ENCODE measurements around the gene IFNL3.

DNA sequence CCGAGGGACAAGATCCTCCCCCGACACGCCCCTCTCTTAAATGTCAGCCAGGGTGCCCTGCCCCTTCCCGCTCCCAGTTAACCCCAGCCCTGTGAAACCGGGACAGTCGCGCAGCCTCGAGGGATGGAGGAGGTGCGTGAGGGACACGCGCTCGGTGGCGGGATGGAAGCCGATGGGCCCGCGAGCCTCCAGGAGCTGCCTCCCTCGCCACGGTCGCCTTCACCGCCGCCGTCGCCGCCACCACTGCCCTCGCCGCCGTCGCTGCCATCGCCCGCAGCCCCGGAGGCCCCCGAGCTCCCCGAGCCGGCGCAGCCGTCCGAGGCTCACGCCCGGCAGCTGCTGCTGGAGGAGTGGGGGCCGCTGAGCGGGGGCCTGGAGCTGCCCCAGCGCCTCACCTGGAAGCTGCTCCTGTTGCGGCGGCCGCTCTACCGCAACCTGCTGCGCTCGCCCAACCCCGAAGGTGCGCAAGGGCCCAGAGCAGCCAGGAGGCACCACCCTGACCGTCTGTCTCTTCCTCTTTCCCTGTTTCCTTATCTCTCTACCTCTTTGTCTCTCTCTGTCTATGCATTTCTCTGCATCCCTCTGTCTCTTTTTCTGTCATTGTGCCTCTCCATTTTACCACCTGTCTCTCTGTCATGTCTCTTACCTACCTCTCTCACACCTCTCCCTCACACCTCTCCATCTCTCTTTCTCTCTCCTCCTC lies 47.8 kb downstream of the IFNL3 start, which contains the start of gene NCCRP1:
- no peak for TF ChIP-seq POLR2A (IDR thresholded peaks at IDR 0.05; ENCODE audit: extremely low read depth, insufficient read length)
- TF ChIP-seq, protein P1, sequence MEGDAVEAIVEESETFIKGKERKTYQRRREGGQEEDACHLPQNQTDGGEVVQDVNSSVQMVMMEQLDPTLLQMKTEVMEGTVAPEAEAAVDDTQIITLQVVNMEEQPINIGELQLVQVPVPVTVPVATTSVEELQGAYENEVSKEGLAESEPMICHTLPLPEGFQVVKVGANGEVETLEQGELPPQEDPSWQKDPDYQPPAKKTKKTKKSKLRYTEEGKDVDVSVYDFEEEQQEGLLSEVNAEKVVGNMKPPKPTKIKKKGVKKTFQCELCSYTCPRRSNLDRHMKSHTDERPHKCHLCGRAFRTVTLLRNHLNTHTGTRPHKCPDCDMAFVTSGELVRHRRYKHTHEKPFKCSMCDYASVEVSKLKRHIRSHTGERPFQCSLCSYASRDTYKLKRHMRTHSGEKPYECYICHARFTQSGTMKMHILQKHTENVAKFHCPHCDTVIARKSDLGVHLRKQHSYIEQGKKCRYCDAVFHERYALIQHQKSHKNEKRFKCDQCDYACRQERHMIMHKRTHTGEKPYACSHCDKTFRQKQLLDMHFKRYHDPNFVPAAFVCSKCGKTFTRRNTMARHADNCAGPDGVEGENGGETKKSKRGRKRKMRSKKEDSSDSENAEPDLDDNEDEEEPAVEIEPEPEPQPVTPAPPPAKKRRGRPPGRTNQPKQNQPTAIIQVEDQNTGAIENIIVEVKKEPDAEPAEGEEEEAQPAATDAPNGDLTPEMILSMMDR (IDR thresholded peaks at IDR 0.05; ENCODE audit: low read depth, low read length), result no peak

Measured in NB4 (cell line).